Measurements from ENCODE around the gene ARHGAP26.

DNA sequence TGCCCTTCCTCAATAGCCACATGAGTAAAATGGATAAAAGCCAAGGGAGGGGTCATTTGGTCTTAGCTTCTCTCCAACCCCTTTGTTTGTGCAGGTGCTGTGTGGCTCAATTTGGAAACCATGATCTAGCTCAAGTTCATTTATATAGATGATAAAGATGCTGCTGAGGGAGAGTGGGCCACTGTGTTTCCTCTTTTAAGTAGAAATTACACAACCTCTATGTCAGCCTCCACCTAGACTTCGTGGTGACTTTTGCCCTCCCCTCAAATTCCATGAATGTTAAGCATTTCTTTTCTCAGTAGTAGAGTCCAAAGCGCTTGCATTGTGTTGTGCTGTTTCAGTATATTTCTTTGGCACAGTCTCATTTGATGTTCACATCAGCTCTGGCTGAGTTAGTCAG lies 241.4 kb downstream of the ARHGAP26 start:
- TF ChIP-seq, protein P1, sequence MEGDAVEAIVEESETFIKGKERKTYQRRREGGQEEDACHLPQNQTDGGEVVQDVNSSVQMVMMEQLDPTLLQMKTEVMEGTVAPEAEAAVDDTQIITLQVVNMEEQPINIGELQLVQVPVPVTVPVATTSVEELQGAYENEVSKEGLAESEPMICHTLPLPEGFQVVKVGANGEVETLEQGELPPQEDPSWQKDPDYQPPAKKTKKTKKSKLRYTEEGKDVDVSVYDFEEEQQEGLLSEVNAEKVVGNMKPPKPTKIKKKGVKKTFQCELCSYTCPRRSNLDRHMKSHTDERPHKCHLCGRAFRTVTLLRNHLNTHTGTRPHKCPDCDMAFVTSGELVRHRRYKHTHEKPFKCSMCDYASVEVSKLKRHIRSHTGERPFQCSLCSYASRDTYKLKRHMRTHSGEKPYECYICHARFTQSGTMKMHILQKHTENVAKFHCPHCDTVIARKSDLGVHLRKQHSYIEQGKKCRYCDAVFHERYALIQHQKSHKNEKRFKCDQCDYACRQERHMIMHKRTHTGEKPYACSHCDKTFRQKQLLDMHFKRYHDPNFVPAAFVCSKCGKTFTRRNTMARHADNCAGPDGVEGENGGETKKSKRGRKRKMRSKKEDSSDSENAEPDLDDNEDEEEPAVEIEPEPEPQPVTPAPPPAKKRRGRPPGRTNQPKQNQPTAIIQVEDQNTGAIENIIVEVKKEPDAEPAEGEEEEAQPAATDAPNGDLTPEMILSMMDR (IDR thresholded peaks at IDR 0.05), result no peak
- no peak for TF ChIP-seq POLR2AphosphoS5 (IDR thresholded peaks at IDR 0.05)
